Pons (tissue), 1 donor: ENCODE results near the gene EP400.
"Not testable (repeated sequence)": the region's sequence is repeated elsewhere in the genome, so short reads cannot be mapped to it uniquely, and the experiment has no call there.

Source experiments
- DNase-seq: peaks from one replicate; pipeline ENCODE4 v3.0.0-alpha.2; 2016; ENCODE audit warnings: low spot score

EP400 gene

DNA sequence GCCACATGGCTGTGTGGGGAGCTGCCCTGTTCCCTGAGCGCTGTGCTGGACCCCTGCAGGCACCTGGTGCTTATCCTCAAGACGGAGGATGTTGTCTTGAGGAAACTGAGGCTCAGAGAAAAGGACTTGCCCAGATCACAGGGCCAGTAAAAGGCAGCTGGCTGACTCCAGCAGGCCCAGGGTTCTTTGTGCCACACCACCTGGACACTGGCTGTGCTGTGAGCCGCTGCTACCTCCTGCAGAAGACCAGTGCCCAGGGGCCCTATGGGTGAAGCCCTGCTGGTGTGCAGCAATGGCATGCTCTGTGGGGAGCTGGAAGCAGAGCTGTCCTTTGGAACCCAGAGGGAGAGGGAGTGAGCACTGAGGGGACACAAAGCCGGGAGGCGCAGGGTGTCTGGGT, 118.5 kb downstream of the EP400 start:
- DNase-seq, result no peak

DNA sequence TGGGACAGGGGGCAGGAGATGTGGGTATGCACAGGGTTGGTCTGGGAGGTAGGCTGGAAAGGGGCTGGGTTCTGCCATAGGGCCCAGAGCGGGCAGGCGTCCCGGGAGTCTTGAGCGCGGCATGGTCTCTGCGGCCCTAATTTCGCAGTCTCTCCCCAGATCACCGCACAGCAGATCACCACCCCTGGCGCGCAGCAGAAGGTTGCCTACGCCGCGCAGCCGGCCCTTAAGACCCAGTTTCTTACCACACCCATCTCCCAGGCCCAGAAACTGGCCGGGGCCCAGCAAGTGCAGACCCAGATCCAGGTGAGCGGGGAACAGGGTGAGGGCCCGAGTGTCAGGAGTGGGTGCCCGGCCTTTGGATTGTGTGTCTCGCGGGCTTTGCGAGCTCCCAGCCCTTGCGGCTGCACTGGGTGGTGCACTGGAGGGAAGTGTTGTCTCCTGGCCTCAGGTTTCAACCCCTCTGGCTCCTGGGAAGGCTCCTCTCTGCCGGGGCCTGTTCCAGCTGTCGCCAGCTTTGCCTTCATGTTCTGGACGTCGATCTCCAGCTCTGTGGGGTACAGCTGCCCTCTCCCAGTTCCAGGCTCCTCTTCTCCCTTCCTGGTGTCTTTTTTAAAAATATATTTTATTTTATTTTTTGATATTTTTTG, 119.7 kb downstream of the EP400 start:
- no peak for DNase-seq

DNA sequence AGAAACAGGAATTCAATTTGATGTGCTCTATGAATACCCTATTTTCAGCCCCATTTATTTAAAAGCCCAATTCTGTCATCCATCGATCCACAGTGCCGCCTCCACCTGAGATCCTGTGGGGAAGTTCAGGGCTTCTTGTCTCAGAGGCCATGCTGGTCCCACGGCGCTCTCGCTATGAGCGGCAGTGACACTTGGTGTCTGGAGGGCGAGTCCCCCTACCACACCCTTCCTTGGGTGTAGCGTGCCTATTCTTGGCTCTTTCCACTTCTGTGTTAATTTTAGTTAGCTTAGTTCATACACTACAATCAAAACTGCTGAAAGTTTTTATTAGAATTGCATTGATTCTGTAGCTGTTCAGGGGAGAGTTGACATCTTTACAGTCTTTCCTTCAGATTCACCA, 120.6 kb downstream of the EP400 start:
- DNase-seq, result no peak

DNA sequence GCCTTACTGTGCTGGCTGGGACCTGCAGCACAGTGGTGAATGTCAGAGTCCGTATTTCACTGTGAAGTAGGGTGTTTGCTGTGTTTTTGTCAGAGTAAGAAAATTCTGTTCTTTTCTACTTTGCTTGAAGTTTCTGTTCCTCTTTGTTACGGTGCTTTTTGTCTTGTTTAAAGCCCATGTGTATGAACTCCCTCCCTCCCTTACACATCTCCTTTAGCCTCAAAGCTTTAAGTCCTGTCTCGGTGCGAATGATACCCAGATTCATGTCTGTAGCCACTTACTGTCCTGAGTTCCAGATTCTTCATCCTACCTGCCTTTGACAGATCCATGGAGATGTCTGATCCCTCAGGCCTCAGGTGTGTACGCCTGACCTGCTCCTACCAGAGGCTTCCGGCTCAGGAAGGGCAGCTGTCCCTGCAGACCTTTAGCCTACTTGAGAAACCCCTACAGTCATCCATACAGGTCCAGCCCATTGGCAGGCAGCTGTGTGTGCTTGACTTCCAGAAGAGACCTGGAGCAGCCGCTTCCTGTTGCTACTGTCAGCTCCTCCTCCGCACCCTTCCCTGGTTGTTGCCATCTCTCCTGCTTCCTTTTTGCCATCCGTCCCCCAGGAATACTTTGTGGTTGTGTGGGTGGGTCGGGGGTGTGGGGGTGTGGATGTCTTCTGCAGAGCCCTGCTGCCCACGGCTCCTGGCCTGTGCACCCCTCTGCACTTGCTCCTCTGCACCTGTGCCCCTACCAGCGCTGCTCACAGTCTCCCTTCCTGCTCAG, 121.5 kb downstream of the EP400 start:
- DNase-seq, result peak; percentile 28

DNA sequence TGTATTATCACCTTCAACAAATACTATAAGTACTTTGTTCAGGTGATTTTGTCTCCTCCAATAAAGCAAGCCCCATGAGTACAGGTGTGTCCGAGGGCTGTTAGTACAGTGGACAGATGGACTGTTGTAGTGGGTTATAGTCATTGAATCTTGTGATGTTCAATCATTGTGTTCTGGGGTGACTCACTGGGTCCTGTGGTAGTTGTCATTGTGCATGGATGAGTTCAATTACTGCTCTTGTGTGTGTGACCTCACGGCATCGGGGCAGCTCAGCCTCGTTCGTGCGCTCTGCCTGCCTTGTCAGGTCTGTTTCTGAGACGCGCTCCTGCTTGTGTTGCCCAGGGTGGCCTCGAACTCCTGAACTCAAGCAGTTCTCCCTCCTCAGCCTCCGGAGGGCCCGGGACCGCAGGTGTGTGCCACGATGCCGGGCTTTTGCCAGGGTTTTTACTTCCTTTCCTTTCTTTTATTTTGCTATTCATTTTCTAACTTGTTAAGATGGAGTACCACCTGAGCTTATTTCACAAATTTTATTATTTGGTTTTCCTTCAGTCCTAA, 122.2 kb downstream of the EP400 start:
- no peak for DNase-seq

DNA sequence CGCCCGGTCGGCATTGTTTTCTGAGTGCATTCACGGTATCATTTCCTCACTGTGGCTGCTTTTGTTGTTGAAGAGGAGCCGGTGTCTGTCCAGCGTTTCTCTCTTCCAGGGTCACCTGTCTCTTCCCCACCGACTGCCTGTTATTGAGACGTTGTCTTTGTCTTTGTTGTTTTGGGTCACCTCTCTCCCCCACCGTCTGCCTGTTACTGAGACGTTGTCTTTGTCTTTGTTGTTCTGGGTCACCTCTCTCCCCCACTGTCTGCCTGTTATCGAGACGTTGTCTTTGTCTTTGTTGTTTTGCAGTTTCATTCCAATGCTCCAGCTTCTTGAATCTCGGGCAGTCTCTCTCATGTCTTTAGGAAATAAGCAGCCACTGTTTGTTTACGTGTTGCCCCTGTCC, 124.5 kb downstream of the EP400 start:
- DNase-seq, result no peak

DNA sequence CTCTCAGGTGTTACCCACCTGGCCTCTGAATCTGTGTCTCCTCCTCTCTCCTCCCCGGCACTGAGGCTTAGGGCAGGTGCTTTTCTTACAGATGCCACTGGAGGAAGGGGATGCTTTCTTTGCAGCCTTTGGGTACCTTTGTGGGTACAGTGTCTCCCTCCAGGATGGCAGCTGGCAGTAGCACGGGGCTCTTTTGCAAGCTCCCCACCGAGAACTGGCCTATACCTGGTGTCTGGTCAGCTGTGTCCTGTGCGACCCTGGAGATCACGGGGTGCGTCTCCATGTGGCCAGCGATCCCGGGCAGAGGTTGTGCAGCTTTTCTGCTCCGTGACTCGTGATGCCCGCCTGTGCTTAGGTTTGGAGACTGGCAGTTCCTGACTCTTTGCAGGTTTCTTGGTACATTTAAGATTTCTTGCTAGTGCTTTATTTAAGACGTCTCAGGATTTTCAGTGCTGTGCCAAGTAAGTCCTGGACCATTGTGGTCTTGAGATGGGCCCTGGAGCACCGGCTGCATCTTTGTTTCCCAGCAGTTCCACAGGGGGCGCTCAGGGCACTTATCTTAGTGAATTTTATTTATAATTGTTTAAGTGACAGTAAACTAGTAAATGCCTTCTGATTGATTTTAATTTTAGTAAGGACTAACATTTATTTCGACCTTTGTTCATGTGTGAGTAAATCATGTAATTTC, 125.4 kb downstream of the EP400 start:
- DNase-seq, result no peak

DNA sequence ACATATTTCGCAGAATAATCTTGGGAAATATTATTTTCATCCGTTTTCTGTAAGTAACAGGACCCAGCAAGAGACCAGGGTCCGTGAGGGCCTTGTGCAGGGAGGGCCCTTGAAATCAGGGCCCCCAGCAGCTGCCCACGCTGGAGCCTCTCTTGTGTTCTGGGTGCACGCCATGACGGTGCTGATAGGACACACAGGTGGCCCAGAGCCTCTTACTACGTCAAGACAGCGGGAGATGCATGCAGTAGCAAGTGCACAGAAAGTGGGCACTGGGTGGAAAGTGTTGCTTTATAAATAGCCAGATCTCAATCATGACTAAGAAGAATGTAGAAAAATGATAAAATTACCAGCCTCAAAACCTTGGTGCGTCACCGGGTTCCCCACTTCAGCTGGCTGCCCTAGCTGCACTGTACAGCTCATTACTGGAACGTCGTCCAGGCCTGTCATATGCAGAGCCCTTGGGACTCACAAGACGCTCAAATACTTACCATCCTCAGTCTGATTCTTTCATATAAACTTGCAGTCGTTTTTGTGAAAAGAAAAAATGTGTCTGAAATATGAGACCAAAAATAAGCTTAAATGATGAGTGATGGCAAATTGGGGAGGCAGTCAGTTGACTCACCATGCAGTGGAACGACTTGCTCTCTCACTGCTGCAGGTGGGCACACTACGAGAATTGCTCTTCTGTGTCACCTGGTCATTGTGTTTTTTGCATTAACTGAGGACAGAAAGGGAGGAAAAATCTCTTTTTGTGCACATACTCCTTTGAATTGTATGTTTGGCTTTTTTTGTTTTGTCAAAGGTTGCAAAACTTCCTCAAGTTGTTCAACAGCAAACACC, 126.2 kb downstream of the EP400 start:
- no peak for DNase-seq

DNA sequence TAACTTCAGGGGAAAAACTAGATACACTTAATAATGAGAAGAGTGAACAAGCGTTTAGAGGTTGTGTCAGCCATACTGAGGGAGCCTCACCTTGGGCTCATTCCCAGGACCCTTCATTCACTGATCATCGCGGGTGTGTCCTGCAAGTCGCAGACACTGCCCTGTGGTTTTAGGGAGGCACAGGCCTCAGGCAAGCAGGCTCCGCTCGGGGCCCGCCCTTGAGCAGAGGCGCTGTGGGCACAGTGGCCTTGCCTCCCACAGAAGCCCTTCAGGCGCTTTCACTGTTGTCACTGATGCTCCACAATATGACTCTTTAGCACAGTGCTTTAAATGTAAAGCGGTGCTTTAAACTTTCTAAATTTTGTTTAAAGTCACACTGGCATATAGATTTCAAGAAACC, 127.0 kb downstream of the EP400 start:
- no peak for DNase-seq

DNA sequence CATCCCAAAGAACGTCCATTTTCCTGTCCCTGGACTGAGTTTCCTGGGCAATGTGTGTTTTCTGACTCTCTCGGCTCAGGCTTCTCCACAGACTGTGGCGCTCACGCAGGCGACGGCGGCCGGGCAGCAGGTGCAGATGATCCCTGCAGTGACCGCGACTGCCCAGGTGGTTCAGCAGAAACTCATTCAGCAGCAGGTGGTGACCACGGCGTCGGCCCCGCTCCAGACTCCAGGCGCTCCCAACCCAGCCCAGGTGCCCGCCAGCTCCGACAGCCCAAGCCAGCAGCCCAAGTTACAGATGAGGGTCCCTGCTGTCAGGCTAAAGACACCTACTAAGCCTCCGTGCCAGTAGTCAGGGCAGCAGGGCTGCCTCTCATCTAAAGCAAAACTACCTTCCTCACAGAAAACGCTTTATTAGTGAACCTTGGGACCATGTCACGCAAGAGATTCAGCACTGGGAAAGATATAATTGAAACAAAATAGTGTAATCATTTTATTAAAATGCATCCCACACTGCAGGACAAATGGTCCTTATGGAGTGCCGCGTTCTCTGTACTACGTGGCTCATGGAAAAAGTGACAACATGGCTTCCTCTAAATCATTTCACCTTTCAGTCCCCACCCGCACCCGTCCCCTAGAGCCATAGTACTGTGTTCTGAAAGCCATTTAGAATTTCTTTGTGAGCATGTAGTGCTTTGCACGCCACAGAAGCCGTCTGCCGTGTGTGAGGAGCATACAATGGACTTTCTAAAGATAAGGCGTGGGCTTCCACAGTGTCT, 127.8 kb downstream of the EP400 start:
- no peak for DNase-seq

DNA sequence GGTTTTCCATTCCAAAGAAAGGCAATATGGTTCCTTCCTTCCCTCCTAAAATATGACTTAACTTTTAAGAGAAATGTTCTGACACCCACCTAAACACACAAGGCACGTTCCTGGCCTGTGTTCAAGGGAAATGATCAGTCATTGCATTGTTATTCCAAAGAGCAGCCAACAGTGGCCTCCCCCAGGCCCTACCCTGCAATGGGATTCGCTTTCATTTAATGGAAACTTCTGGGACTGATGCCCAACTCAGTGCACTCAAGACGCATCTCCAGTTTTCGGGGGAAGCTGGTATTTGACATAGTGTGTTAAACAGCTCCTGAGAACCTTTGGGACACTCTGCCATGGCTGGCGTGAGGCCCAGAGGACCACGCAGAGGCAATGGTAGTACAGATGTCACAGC, 128.4 kb downstream of the EP400 start:
- no peak for DNase-seq

DNA sequence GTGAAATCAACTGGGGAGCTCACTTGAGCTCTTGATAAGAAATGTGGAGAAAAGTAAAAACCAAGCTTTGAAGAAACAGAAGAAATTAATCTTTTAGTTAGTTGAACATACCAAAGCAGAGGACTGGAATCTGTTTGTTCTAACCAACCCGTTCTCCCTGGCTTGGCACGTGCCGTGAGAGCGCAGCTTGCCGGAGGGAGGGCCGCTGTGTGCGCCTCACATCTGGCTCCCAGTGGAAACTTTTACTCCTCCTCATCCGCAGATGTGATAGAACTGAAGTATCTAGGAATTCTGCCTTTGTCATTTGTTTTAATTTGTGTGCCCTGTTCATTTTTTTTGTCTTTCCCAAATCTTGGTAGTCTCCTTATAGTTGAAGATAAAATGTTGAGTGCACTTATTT, 129.5 kb downstream of the EP400 start:
- no peak for DNase-seq

DNA sequence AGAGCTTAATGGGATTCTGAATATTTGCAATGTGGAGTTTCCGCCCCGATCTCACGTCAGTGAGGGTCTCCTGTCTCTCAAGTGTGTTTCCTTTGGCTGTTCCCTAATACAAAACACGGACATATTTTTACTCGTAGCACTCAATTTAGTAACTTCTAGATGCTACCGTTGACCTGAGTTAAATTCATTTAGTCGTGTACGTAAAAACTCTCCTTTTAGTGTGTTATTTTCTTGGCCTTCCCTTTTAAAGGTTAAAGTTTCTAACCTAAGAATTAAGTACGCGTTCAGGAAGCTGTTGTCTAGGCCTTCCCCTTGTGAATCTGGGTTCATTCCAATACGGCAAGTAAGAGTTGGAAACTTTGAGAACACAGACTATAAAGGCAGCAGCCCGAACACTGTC, 130.0 kb downstream of the EP400 start:
- no peak for DNase-seq

DNA sequence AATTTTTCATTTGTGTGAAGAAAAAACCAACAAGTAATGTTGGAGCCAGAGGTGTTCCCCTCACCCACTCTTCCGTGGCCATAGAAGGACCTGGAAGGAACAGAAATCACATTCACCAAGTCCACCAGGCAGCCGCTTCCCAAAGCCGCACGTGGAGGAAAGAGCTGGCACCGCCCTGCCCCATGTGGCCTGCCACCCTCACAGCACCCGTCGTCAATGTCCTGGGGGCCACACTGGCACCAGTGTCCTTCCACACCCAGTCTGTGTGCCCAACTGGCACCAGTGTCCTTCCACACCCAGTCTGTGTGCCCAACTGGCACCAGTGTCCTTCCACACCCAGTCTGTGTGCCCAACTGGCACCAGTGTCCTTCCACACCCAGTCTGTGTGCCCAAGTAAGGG, 130.8 kb downstream of the EP400 start:
- DNase-seq, result not testable (repeated sequence)

DNA sequence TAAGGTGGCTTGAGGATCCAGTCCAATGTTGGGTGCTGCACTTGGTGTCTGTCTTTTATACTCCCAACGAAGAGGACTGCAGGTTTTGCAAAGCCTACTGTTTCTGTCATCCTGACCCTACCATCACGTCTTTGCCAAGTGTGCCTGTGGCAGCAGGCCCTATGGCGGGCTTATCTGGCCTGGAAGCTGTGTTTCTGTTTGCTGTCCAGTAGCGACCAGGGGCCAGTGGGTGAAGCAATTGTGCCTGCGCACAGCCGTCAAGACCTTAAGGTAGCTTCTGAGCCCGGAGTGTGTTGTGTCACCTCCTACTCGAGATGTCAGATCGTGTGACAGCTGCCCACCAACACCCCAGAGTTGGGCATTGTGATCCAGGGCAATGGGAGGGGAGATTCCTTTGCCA, 131.7 kb downstream of the EP400 start:
- no peak for DNase-seq

DNA sequence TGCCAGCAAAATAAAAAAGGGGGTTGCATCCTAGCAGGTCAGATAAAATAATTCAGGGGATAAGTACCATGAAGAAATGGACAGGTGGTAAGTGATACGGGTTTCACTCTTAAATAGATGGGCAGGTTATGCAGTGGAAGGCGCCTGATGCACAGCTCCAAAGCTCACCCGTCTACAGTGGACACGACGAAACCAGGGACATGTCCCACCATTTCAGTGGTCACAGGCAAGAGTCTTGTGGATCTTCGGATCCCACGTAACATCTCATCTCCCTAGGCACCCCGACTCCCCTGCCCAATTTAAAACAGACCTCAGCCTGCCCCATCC, 133.8 kb downstream of the EP400 start:
- DNase-seq, result no peak

DNA sequence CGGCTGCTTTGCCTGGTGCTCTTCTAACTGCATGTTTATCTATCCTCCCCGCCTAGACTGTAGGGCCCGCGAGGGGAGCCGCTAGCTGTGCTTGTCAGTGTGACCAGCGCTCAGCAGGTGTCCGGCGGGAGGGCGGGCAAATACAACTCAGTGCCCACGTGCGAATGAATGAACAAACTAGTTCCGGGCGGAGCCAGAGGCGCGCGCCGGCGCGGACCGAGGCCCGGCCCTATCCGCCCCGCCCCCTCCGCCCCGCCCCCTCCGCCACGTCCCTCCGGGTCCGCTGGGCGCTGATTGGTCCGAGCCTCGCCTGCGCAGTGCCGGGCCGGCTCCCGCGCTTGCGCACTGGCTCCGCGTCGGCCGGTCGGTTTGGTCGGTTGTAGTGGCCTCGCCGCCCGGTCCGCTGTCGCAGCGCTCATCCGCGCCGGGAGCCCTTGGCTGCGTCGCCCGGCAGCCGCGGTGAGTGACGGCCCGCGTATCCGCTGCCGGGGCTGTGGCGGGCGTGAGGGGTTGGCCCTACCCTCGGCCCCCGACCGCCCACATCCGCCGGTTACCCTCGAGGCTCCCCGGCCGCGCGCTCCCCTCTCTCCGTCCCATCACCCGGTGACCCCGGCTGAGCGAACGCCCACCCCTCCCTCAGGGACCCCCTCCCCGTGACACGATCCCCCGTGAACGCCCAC, 134.3 kb downstream of the EP400 start:
- DNase-seq, result peak; percentile 79

DNA sequence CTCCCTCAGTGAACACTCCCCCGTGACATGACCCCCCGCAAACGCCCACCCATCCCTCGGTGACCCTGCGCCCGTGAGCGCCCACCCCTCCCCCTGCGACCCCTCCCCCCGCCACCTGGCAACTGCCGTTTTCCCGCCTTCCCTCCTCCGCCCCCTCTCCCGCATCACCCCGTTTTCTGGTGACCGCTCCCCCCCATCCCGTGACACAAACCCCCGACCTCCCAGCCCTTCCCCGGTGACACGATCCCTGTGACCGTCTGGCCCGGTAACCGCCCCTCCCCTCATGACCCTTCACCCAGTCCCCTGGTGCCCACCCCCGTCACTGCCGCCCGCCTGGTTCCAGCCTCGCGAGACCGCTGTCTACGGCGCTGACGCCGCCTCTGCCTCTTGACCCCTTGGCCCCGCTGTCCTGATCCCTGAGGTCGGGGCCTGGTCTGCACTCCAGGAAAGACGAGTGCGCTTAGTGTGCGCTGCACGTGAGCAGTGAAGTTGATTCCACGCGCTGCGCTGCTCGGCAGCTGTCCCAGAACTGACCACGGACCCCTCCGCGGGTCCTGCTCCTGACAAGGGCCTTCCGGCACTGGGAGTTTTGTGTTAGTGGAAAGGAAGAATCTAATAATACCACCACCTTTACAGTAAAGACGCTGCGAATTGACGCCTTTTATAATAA, 135.0 kb downstream of the EP400 start:
- DNase-seq, result peak; percentile 21

DNA sequence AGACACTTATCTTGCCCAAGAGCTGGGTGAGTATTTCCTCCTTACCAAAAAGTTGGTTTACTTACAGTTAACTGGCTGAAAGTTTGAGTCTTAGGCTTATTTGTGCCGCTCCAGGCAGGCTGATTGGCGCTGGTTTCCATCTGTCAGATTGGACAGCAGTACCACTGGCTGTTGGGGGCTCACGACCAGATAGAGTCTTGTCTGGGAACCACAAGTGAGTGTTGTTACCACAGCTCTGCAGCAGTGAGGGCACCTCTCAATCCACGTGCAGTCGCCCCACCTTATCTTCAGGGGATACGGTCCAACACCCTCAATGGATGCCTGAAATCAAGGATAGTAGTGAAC, 135.5 kb downstream of the EP400 start:
- DNase-seq, result no peak

DNA sequence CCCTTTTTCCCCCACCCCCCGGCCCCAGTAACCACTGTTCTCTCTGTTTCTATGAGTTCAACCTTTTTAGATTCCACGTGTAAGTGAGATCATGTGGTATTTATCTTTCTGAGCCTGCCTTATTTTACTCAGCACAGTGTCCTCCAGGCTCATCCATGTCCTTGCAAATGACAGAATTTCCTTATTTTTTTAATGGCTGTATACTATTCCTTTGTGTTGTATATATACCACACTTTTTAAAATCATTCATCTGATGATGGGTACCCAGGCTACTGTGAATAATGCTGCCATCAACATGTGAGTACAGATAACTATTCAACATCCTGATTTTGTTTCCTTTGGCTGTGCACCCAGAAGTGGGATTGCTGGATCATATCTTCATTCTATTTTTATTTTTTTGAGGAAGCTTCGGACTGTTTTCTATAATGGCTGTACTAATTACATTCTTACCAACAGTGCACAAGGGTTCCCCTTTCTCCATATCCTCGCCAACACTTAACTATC, 139.7 kb downstream of the EP400 start:
- no peak for DNase-seq
